Myocyte (in vitro differentiated cells): ENCODE results near the gene RBSN. TPM values are rescaled to one million over a fixed set of nuclear protein-coding genes. Genes with fewer than 3 reads are reported as not detected.

Experiments used
- DNase-seq: peaks from one replicate; pipeline ENCODE4 v3.0.0-alpha.2; 2012; ENCODE audit warnings: low read depth
- total RNA-seq: library from RNA; depleted of rRNA; stranded (reverse); fragments of >200 nt; gene quantifications from 2 replicates; pipeline ENCODE4 v1.2.3, GENCODE V29; 2014

RBSN gene
- total RNA-seq, 1 donor from 2014 or later, result 26.0 TPM

DNA sequence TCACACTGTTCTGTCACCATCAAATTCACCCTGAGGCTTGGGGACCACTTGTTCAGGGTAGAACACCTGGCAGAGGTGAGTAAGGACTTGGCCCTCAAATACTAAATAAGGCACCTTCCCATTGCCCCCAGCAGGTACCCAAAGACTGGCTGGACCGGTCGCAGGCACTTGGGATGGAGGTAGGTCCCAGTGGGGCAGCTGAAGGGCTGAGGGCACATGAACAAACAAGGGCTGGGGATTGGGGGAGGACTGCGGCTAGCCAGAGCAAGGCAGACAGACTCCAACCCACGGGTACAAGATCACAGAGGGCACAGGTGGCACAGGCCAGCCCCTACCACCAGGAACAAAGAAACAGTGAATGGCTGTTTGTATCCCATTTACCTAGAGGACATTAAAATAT lies 35.7 kb downstream of the RBSN start:
- no peak for DNase-seq

DNA sequence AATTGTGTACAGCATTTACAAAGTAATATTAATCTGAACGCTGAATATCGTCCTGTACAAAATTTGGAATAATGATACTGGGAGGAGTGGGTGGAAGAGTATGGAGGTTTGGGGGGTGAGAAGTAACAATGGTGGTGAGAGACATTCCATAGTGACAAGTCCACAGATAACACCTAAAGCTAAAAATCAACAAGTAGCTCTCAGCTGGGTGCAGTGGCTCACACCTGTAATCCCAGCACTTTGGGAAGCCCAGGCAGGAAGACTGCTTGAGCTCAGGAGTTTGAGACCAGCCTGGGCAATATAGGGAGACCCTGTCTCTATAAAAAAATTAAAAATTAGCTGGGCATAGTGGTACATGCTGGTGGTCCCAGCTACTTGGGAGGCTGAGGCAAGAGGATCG lies 38.9 kb downstream of the RBSN start:
- DNase-seq, result no peak

DNA sequence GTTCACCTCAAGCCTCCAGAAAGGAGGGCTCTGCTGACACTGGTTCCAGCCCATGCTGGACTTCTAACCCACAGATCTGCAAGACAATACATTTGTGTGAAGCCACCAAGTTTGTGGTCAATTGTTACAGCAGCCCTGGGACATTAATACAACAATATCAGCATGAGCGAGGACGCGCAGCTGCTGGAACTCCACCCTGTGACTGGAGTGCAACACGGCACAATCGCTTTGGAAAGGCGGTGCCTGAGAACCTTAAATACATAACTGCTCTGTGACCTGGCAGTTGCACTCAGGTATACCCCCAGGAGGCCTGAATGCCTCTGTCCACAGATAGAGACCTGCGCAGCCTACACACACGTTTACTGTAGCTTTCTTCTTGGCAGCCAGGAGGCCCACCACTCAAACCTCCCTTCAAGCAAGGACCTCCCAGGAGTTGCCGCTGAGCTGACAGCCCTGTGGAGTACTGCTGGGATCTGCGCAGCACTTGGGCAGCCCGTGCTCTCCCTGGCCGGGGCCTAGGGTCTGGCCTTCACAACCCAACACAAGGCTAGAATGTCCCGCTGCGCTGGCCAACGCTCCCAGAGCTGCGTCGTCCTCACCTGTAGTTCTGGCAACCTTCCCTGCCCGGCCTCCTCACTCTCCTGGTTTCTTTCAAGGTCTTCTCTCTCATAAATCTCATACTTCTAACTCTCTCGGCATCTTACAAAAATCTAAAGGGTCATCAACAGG lies 42.1 kb downstream of the RBSN start:
- DNase-seq, result peak; percentile 36

DNA sequence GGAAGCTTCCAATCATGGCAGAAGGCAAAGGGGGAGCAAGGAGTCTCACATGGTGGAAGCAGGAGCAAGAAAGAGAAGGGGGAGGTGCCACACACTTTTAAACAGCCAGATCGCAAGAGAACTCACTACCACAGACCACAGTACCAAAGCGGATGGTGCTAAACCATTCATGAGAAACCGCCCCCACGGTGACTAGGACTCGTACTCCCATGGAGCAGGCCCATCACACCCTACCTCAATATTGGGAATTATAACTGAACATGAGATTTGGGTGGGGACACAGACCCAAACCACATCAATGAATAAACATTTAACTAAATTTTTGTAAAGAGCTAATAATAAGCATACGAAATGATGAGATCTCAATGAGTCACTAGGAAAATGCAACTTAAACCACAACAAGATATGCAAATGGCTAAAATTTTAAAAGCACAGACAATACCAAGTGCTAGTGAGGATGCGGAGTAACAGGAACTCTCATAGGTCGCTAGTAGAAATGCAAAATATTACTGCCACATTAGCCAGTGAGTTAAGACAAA lies 43.9 kb downstream of the RBSN start:
- peak; percentile 45 for DNase-seq

DNA sequence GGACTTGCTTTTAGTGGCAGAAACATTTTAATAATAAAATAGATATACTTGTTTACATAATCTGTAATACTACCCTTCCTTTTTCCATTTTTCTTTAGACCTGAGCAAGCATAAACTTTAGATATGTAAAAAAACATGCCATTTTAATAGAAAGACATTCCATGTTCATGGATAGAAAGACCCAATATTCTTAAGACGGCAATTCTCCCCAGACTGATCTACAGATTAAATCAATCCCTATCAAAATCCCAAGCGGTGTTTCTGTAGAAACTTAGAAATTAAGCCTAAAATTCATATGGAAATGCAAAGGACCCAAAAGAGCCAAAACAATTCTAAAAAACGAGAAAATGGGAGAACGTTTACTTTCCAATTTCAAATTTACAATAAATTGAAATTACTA lies 45.4 kb downstream of the RBSN start:
- no peak for DNase-seq

DNA sequence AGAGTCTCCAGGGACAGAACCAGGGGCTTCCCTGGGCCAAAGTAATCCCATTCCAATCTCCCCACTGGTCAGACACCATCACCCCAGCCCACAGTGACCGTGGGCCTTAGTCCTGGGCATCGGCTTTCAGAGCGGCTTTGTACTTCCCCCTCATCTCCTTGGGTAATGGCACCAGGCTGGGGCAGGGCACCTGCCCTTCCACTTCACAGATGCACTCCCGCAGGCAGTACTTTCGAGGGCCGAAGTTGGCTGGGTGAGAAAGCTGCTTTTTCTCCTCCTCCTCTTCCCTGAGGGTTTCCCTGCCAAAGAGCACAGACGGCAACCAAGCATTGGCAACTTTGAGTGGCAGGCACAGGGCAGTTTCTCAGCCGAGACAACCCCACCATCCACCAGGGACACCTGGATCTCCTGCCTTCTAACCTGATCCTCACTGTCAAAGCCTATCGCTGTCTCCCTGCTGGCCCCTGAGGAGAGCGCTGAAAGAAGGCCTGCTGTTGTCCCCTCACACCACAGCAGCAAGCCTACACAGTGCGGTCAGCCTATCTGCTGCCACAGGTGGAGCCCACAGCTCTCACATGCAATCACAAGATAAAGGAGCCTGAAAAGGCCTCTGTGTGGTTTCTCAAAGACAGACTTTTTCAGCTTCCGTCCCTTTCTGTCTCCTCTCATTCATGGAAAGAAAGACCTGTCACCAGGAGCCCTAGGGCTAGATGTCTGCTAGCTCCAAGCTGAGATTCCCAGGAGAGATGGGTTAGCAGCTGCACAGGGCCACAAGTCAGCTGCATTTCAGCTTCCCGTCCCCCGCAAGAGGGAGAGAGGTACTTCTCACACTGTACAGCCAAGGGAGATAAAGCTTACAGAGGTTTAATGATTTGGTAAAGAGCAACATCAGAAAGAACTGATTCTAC lies 46.4 kb downstream of the RBSN start:
- DNase-seq, result peak; percentile 70

DNA sequence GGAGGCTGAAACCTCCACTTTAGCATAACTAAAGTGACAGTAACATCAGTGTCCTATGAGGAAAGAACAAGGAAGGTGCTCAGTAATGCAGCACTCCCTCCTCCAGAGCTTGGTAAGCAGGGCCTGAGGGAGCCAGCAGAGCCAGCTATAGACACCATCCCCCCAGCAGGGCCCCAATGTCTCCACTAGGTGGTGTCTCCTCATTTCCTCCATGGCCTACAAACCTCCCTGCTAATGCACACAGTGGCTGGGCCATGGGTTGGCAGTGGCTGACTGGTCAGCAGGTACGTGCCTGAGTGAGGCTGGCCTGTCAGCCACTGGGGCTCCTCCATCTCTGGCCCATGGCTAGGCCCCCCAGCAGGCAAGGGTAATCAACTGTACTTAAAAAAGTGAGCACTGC lies 47.4 kb downstream of the RBSN start:
- peak; percentile 29 for DNase-seq

DNA sequence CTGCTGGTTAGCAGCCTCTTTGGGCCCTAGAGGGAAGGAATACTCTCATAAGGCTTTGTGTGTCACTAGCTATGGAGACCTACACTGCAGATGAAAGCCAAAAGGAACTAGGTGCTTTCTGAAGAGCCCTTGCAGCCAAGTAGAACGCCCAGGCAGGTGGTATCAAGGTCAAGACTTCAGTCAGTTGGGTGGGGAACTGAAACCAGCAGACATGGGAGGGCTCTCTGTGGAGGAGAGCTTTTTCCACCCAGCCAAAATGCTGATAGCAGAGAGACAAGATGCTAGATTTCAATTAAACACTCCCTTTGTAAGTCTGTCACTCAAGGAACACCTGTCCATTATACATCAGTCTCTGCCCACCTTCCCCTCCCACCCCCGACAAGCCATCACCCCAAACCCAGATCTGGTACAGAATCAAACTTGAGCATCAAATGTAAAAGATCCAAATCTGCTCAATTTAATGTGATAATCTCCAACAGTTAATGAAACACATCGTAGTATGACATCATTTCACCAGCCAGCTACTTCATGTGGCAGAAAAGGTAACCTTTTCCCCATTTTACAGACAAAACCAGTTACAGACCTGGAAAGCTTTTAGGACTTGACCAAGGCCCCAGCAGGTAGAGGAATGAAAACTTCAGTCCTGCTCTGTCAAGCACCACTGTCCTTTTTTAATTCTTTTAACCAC lies 48.4 kb downstream of the RBSN start:
- no peak for DNase-seq

DNA sequence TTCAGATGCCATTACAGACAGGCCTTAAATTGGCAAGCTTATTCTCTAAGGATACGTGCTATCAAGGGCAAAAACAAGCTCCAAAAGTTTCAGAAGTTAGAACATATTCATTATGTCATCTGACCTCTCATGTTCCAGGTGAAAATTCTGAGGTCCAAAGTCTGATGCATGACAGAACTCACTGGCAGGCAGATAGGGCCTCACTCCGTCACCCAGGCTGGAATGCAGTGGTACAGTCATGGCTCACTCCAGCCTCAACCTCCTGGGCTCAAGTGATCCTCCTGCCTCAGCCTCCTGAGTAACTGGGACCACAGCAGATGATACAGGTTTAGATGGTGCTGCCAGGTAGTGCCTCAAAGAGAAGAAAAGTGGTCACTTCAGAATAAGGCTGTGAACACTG lies 49.4 kb downstream of the RBSN start:
- DNase-seq, result no peak

DNA sequence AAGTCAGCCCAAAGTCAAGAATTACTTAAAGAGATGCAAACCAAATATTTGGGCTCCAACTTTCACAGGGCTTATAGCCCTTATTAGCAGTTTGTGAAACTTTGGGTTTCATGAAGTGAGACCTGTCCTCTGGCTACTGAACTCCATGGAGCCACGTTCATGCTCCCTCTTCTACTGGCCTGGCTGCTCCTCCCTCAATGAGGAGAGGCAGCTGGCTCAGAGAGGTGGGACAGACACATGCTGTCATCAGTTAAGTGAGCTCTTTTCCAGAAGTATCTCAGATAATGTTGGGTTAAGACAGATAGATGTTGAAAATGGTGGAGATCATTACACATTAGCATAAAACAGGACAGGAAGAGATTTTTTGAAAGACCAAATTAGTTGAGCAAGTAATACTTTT lies 53.3 kb downstream of the RBSN start:
- DNase-seq, result no peak

DNA sequence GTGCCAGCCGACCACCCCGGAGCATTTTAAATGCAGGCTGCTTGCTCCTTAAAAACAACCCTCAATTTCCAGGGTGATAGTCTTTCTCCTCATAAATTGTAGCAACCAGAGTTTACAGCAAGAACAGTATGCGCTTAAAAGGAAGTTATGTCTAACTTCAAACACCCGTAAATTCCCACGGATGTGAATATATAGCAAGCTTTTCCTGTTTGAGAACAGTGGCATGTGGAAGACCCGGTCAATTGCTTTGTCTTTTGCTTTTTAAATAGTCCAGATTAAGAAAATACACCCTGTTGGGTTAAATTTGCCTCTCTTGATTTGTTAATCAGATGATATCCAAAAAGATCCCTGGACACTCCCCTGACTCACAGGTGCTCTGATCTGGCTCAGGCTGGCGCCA lies 54.6 kb downstream of the RBSN start:
- no peak for DNase-seq

DNA sequence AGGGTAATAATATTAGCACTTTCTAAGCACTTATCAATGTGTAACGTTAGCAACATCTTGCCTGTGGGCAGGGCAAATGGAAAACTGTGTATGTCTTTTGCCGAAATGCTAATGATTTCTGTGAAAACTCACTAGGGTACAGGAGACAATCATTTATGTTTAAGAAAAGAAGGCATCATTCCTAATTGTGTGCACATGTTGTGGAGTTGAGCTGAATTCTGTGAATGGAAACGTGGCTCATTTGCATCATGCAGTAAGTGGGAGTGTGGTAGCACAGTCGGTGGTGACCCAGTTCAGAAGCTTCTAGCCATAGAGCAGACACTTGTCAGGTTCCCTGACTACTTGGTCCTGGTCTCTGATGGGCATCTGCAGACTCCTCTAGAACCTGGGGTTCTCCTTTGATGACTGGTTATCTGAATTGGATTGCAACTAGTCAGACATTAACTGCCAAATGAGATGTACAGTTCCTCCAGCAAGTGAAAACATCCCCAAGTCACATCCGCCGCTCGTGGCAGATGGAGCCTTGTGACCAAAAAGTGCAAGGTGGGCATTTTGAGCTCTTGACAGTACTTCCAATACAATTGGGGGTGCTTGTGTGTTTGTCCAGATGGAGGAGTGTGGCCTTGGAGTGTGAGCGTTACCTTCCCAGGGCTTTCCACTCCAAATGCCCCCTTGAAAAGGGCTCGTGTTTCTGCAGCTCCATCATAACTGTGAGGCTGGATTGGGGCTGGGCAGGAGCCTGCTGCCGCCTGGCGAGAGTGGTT lies 55.4 kb downstream of the RBSN start:
- no peak for DNase-seq

DNA sequence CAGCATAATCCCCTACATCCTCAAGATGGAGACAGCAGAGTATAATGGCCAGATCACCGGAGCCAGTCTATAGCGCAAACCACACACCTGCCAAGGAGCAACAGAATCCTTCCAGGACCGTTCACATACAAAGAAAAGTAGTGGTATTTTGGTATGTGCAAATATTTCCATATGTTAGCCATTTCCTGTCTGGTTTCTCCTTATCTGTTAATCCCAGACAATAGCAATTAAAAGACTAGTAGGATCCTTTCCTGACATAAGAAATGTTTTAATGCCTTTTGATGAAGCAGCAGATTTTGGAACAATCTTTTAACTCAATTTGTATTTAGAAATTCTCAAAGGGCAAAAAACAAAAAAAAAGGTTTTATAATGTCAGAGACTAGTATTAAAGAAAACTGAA lies 56.0 kb downstream of the RBSN start:
- no peak for DNase-seq

DNA sequence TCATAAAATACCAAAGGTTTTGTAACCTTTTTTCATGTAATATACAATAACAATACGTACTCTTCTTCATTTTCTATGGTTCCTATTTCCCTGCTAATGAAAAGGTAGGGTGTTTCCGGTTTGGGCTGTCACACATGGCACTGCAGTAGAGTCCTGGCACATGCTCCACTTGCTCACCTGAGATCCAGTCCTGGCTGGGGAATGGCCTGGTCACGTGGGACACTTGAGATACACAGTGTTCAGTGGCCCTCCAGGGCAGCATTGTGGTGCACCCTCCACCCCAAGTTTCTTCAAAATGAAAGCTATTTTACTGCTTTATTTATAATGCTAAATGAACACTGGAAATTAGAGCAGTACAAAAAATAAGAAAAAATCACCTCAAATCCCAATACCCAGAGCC lies 57.0 kb downstream of the RBSN start:
- DNase-seq, result no peak

DNA sequence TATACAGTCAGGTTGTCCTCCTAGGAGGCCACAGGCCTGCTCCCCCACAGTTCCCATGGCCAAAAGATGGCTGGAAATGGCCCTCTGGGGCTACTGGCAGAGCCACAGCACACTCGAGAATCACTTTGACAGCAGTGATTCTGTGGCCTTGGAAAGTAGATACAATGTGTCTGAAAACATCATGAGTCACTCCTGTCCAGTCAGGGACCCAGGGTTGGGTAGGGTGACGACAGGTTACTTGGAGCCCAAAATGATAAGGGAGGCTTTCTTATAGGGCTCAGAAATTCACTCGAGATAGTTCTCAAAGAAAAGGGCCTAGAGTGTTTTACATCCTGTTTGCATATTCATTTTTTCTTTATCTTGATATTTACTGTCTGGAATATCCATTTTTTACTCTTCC lies 58.1 kb downstream of the RBSN start:
- DNase-seq, result no peak

DNA sequence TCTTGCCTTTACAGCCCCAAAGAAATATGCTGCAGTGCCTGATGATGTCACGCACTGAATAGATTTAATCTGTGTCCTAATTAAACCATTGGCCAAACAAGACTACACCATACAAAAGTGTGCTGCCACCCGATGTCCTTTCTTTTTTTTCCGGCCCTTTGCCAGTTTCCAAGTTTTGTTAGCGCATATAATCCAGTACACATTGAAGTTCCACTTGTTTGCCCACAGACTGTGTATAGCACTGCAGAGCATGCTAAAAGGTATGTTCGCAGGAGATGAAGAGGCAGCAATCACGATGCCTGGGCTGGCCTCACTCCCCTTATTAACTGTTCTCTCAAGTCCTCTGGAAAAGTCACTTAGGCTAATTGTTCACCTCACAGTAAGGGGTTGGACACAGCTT lies 60.6 kb downstream of the RBSN start:
- no peak for DNase-seq

DNA sequence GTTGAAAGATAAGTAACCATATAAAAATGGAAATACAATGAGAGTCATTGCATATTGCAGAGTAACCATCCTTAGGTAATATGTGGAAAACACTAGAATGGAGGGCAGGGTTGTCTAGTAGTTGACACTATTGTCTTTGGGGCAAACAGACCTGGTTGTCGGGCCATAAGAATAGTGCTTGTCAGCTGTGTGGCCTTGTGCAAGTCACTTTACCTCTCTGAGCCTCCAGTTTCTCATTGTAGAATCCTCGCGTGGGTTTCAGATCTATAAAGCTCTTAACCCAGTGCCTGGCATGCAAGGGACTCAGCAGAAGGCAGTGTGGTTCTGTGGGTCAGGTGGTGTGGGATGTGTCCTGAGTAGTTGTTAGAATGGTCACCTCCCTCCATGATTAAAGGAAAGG lies 65.8 kb downstream of the RBSN start:
- peak; percentile 26 for DNase-seq

DNA sequence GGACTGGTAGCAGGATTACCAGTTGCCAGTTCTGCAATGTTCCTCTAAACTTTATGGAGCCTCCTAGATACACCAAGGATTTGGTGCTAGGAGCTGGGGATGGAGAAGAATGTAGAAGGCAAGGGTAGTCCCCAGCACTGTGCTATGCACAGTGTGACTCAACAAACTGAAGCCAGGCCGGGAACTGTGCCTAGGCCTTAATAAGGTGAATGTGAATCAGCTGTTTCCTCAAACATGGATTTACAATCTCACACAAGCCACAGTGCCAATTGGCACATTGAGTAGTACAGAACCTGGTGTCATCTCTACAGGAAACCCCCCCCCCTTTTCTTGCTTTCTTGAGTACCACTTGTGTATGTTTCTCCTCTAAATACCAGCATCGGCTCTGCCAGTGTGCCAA lies 66.3 kb downstream of the RBSN start:
- DNase-seq, result peak; percentile 14

DNA sequence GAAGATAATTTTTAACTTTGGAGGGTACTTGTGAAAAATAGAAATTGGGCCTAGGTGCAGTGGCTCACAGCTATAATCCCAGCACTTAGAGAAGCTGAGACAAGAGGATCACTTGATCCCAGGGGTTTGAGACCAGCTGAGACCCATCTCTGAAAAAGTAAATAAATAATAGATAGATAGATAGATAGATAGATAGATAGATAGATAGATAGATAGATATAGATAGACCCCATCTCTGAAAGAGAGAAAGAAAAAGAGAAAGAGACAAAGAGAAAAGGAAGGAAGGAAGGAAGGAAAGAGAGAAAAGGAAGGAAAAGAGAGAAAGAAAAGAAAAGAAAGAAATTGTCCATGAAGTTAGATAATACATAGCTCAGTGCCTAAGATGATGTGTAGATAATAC lies 69.3 kb downstream of the RBSN start:
- DNase-seq, result no peak

DNA sequence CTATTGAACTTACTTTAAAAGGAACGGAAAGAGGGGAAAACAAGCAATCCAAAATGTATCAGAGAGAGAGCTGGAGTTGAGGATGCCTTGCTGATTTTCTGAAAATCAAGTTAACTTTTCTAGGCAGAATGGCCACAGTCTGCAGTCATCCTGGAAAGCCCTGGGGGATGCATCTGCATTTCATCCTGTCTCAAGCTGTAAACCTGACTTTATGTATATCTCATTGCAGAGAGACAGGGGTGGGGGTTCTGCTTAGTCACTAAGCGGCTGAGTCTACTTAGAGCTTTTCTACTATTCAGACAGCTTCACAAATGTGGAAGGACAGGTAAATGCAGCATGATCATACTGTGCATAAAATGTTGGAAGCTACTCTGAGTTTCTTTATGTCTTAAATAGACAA lies 75.2 kb downstream of the RBSN start:
- no peak for DNase-seq

DNA sequence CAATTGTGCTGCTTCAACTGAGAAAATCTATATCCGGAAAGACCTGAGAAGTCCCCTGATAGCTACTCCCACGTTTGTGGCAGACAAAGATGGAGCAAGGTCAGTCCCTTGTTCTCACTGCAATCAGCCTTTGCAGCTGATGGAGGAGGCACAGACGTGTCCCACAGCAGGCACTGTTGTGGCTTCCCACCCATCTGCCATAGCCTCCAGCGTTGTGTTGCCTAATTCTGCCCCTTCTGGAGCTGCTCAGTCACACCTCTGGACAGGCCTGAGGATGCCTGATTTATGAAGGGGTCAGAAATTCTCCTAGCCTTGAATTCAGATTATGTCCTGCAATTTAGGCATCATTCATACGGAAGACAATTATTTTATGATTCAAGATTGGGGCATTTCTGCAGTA lies 75.7 kb downstream of the RBSN start:
- DNase-seq, result no peak
